ENCODE measurements around the gene NAB2.

DNA sequence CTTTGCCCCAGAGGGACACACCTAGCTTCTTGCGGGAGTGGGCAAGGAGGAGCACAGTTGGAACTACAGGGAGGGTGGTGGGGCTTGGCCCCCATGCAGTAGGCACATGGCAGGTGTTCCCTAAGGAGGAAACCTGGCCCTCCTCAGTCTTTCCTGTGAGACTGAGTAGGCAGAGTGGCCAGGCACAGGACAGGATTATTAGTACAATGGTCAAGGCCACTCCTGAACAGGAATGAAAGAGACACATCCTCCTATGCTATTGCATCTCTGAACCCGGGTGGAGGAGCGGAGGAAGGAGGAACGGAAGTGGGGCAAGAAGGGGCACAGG lies 39.8 kb upstream of the NAB2 start:
- TF ChIP-seq, protein P1, sequence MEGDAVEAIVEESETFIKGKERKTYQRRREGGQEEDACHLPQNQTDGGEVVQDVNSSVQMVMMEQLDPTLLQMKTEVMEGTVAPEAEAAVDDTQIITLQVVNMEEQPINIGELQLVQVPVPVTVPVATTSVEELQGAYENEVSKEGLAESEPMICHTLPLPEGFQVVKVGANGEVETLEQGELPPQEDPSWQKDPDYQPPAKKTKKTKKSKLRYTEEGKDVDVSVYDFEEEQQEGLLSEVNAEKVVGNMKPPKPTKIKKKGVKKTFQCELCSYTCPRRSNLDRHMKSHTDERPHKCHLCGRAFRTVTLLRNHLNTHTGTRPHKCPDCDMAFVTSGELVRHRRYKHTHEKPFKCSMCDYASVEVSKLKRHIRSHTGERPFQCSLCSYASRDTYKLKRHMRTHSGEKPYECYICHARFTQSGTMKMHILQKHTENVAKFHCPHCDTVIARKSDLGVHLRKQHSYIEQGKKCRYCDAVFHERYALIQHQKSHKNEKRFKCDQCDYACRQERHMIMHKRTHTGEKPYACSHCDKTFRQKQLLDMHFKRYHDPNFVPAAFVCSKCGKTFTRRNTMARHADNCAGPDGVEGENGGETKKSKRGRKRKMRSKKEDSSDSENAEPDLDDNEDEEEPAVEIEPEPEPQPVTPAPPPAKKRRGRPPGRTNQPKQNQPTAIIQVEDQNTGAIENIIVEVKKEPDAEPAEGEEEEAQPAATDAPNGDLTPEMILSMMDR (IDR thresholded peaks at IDR 0.05), result no peak
- TF ChIP-seq EP300 (IDR thresholded peaks at IDR 0.05) (no peak), POLR2AphosphoS5 (IDR thresholded peaks at IDR 0.05) (no peak), POLR2A (IDR thresholded peaks at IDR 0.05) (no peak)
